ENCODE results near the gene TSC1.

Gene TSC1

GRCh38 chr9:132858751-132859150 is 85.7 kb downstream of the TSC1 start:
- H3K4me2 ChIP-seq (ENCODE audit: low read depth, low read length, poor library complexity, severe bottlenecking): no peak overlapping the region
- H3K9ac ChIP-seq (ENCODE audit: low read depth, low read length, poor library complexity, severe bottlenecking): no peak overlapping the region
- TF ChIP-seq, protein P1, sequence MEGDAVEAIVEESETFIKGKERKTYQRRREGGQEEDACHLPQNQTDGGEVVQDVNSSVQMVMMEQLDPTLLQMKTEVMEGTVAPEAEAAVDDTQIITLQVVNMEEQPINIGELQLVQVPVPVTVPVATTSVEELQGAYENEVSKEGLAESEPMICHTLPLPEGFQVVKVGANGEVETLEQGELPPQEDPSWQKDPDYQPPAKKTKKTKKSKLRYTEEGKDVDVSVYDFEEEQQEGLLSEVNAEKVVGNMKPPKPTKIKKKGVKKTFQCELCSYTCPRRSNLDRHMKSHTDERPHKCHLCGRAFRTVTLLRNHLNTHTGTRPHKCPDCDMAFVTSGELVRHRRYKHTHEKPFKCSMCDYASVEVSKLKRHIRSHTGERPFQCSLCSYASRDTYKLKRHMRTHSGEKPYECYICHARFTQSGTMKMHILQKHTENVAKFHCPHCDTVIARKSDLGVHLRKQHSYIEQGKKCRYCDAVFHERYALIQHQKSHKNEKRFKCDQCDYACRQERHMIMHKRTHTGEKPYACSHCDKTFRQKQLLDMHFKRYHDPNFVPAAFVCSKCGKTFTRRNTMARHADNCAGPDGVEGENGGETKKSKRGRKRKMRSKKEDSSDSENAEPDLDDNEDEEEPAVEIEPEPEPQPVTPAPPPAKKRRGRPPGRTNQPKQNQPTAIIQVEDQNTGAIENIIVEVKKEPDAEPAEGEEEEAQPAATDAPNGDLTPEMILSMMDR (conservative IDR thresholded peaks at IDR 0.05; ENCODE audit: low read length): no peak
- TF ChIP-seq EZH2phosphoT487 (IDR thresholded peaks at IDR 0.05; ENCODE audit: borderline replicate concordance): no peak
- no peaks in the 10 kb centered on the region for H3K36me3 ChIP-seq (ENCODE audit: insufficient read depth, low read length)
- no peaks in the 10 kb centered on the region for H3F3A ChIP-seq (ENCODE audit: low read depth)
- H3K9me3 ChIP-seq (ENCODE audit: insufficient read depth, low read depth, low read length): no peaks in the 10 kb centered on the region
- H2AFZ ChIP-seq (ENCODE audit: low read length): no peak overlapping the region
- no peaks in the 10 kb centered on the region for H3K9me2 ChIP-seq (replicated peaks; ENCODE audit: low read depth, low read length)
- no peak overlapping the region for H3K4me3 ChIP-seq (ENCODE audit: low read length, poor library complexity, severe bottlenecking)
- no peaks in the 10 kb centered on the region for H3K79me2 ChIP-seq (ENCODE audit: insufficient read depth, low read length)
- peaks cover 41% of the 10 kb centered on the region for H3K4me1 ChIP-seq (ENCODE audit: insufficient read depth, low read length, poor library complexity, severe bottlenecking)
- no peaks in the 10 kb centered on the region for H4K20me1 ChIP-seq (ENCODE audit: insufficient read depth, low read length, poor library complexity, severe bottlenecking)
- no peaks in the 10 kb centered on the region for H3K27me3 ChIP-seq (ENCODE audit: insufficient read depth, low read length, poor library complexity, severe bottlenecking)

DNA sequence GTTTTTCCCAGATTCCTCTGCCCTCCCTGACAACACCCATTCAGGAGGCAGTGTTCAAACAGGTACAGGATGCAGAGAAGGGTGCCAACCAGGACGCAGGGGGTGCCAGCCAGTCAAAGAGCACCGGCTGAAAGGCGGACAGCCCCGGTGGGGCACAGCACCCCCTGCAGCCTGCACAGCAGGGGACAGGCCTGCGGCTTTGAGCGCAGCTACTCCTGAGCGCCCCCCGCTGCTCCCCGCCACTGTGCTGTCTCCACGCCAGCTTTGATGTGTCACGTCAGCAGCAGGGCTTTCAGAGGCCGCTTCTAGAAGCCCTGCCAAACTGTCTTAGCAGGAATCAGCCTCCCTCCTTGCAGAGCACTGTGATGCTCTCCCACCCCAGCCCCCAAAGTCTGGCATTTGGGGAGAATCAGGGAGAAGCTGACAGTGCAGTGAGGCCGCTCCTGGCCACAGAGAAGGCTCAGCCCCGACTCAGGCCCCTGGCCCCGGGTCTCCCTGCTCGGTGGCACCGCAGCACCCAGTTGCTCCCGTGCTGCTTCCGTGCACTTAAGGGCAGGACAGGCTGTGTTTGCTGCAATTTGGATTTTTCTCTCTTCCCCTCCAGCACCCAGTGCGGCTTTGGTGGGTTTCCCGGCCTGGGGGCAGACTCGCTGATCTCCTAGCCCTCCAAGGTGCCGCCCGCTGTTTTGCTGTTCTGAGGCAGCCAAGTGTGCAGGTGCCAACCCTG is 86.6 kb downstream of the TSC1 start:
- Histone ChIP-seq H3K36me3 (ENCODE audit: insufficient read depth, low read length) (no peaks in the 10 kb centered on the region), H3K4me1 (ENCODE audit: insufficient read depth, low read length, poor library complexity, severe bottlenecking) (peaks cover 31% of the 10 kb centered on the region), H3K27me3 (ENCODE audit: insufficient read depth, low read length, poor library complexity, severe bottlenecking) (no peaks in the 10 kb centered on the region), H3K79me2 (ENCODE audit: insufficient read depth, low read length) (no peaks in the 10 kb centered on the region), H3K9ac (ENCODE audit: low read depth, low read length, poor library complexity, severe bottlenecking) (no peak overlapping the region), H3K4me2 (ENCODE audit: low read depth, low read length, poor library complexity, severe bottlenecking) (no peak overlapping the region), H3K4me3 (ENCODE audit: low read length, poor library complexity, severe bottlenecking) (no peak overlapping the region), H3F3A (ENCODE audit: low read depth) (no peaks in the 10 kb centered on the region), H4K20me1 (ENCODE audit: insufficient read depth, low read length, poor library complexity, severe bottlenecking) (no peaks in the 10 kb centered on the region), H3K9me2 (replicated peaks; ENCODE audit: low read depth, low read length) (no peaks in the 10 kb centered on the region), H2AFZ (ENCODE audit: low read length) (no peak overlapping the region), H3K9me3 (ENCODE audit: insufficient read depth, low read depth, low read length) (no peaks in the 10 kb centered on the region)
- no peak for TF ChIP-seq EZH2phosphoT487 (IDR thresholded peaks at IDR 0.05; ENCODE audit: borderline replicate concordance)
- TF ChIP-seq, protein P1 (conservative IDR thresholded peaks at IDR 0.05; ENCODE audit: low read length): peak; percentile 48

DNA sequence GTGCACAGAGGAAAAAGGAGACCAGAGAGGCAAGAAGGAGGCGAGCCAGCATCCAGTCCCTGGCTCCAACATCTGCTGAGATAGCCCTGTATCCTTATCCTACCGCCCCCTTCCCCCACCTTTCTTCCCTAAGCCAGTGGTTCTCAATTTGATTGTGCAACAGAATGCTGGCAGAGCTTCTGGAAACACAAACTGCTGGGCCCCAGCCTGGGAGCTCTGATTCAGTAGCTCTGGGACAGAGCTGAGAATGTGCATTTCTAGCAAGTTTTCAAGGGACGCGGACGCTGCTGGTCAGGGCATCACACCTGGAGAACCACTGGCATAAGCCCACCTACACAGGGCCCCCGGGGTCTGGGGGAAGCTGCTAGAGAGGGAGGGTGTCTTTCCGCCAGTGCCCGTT is 87.4 kb downstream of the TSC1 start:
- no peak for TF ChIP-seq EZH2phosphoT487 (IDR thresholded peaks at IDR 0.05; ENCODE audit: borderline replicate concordance)
- TF ChIP-seq, protein P1 (conservative IDR thresholded peaks at IDR 0.05; ENCODE audit: low read length): no peak
- H3K79me2 ChIP-seq (ENCODE audit: insufficient read depth, low read length): no peaks in the 10 kb centered on the region
- no peak overlapping the region for H3K9ac ChIP-seq (ENCODE audit: low read depth, low read length, poor library complexity, severe bottlenecking)
- no peaks in the 10 kb centered on the region for H4K20me1 ChIP-seq (ENCODE audit: insufficient read depth, low read length, poor library complexity, severe bottlenecking)
- peaks cover 24% of the 10 kb centered on the region for H3K4me1 ChIP-seq (ENCODE audit: insufficient read depth, low read length, poor library complexity, severe bottlenecking)
- no peaks in the 10 kb centered on the region for H3K27me3 ChIP-seq (ENCODE audit: insufficient read depth, low read length, poor library complexity, severe bottlenecking)
- H3F3A ChIP-seq (ENCODE audit: low read depth): no peaks in the 10 kb centered on the region
- no peaks in the 10 kb centered on the region for H3K9me3 ChIP-seq (ENCODE audit: insufficient read depth, low read depth, low read length)
- H3K36me3 ChIP-seq (ENCODE audit: insufficient read depth, low read length): no peaks in the 10 kb centered on the region
- no peaks in the 10 kb centered on the region for H3K9me2 ChIP-seq (replicated peaks; ENCODE audit: low read depth, low read length)
- no peak overlapping the region for H3K4me2 ChIP-seq (ENCODE audit: low read depth, low read length, poor library complexity, severe bottlenecking)
- no peak overlapping the region for H2AFZ ChIP-seq (ENCODE audit: low read length)
- no peak overlapping the region for H3K4me3 ChIP-seq (ENCODE audit: low read length, poor library complexity, severe bottlenecking)
